Activated effector memory CD4-positive, alpha-beta T cell treated with anti-CD3 and anti-CD28 coated beads, Interleukin-2, amount 50 U/mL, for 16 hours (primary cell): Measurements from ENCODE around the gene TNFRSF12A.

Experiments used
- DNase-seq: peaks from one replicate; pipeline ENCODE4 v3.0.0-alpha.2; 2020

Gene TNFRSF12A

DNA sequence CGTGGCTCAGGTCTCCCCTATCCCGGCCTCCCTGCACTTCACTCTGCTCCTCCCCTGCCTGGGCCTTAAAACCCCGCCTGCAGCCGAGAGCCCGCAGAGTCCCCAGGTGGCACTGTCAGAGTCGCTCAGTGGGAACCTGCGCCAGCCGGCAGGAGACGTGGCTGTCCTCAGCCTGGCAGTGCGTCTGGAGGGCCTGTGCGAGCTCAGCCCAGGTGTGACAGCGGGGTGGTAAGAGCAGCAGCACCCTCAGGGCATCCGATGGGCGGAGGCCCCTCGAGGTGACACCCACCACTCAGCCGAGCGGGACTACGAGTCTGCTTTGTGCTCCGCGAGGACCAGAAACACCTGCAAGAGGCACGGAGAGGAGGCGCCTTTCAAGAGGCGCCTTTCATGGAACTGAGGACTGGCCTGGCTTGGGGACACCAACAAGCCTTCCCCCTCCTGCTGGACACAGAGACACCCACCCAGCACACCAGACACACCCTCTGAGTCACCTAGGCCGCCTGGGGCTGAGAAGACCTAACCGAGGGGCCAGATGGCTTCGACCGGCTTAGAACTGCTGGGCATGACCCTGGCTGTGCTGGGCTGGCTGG, 7.2 kb upstream of the TNFRSF12A start, which contains the start of gene CLDN9:
Gene CLDN9 (plus strand): TSS at position 96 of the 593 bp plus-strand sequence. CDS start 440 bp downstream, at position 536.
- no peak for DNase-seq

DNA sequence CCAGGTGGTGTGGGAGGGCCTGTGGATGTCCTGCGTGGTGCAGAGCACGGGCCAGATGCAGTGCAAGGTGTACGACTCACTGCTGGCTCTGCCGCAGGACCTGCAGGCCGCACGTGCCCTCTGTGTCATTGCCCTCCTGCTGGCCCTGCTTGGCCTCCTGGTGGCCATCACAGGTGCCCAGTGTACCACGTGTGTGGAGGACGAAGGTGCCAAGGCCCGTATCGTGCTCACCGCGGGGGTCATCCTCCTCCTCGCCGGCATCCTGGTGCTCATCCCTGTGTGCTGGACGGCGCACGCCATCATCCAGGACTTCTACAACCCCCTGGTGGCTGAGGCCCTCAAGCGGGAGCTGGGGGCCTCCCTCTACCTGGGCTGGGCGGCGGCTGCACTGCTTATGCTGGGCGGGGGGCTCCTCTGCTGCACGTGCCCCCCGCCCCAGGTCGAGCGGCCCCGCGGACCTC, 6.6 kb upstream of the TNFRSF12A start:
- DNase-seq = no peak

GRCh38 chr16:3013998-3014690, 6.0 kb upstream of the TNFRSF12A start:
- DNase-seq = no peak

DNA sequence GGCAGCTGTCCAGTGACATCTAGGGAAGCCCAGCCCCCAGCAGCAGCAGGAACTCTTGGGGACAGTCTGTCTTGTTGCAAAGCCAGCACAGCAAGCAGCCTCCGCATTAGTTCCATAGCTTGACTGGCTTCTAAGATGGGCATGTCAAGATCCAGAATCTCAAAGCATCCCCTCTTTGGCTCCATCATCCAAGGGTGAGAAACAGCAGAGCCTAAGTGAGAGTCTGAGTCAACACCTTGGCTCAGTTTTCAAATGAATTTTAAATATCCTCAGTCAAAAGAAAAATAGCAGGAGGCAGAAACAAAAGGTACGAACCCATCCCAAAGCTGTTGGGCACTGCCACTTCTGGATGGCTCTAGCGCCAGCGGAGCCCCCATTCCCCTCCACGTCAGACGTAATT, 5.2 kb upstream of the TNFRSF12A start:
- no peak for DNase-seq

- DNase-seq = no peak
Measured at GRCh38 chr16:3015865-3016521, 4.2 kb upstream of the TNFRSF12A start.

DNA sequence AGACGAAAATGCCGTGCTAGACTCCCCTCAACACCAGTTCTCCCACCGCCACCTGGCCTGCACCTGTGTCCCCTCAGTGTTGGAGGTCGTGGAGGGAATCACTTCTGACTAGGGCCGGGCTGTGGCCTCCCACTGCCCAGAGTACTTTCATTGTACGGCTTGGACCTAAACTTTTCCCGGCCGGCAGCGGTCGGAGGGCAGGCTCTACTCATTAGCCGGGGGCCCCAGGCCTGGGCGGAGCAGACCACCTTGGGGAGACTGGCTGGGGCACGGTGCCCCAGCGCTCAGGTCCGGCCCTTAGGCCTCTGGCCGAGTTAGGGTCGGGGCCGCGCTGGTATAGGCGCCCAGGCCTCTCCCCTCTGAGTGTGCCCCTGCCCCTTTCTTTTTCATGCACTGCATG, 2.8 kb upstream of the TNFRSF12A start:
- DNase-seq = no peak

- DNase-seq = peak; percentile 75
Measured at GRCh38 chr16:3017794-3018506, 2.2 kb upstream of the TNFRSF12A start, which contains the start of gene CLDN6. Gene CLDN6 (minus strand): TSS chr16:3018183. CDS start chr16:3016021, 2,162 bp downstream.

GRCh38 chr16:3019594-3020246, 448 bp upstream of the TNFRSF12A start:
- DNase-seq = no peak

DNA sequence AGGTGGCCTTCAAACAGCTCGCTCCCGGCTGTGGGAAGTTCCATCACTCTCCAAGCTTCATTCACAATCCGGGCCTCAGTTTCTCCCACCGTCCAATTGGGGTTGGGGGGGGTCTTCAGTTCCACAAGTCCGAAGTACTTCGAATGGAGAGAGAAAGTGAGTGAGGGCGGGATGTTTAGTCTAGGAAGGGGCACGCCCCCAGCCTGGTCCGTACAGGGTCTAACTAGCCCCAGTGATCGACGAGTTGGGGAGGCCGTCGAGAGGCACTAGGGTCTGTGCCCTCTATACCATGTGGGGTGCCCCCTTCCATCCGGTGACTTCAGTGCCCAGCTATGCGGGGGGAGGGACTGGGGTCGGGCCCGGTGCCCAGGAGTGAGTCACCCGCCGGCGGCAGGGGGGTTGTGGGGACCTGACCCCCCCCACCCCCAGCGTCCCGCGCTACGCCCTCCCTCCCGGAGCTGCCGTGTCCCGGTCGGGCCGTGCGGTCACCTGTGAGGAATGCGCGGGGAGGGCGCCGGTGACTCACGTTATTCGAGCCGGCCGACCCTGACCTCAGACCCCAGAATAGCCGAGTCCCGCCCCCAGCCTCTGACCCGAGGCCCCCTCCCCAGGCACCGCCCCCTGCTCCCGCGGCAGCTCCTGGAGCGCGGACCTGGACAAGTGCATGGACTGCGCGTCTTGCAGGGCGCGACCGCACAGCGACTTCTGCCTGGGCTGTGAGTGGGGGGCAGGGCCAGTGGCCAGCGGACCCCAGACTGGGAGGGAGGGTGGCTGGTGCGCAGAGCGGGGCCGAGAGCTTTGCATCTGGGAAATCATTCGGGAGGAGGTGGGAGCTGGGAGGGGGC, 658 bp downstream of the TNFRSF12A start:
- DNase-seq = peak; percentile 88

DNA sequence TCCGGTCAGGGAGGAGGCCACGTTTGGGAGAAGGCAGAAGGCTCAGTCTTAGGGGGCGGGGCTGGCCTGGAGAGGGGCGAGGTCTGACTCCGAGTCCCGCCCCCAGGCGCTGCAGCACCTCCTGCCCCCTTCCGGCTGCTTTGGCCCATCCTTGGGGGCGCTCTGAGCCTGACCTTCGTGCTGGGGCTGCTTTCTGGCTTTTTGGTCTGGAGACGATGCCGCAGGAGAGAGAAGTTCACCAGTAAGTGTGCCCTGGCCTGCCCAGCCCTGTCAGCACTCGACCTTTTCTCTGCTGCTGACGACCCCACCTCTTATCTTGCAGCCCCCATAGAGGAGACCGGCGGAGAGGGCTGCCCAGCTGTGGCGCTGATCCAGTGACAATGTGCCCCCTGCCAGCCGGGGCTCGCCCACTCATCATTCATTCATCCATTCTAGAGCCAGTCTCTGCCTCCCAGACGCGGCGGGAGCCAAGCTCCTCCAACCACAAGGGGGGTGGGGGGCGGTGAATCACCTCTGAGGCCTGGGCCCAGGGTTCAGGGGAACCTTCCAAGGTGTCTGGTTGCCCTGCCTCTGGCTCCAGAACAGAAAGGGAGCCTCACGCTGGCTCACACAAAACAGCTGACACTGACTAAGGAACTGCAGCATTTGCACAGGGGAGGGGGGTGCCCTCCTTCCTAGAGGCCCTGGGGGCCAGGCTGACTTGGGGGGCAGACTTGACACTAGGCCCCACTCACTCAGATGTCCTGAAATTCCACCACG, 1.5 kb downstream of the TNFRSF12A start:
- peak; percentile 93 for DNase-seq

DNA sequence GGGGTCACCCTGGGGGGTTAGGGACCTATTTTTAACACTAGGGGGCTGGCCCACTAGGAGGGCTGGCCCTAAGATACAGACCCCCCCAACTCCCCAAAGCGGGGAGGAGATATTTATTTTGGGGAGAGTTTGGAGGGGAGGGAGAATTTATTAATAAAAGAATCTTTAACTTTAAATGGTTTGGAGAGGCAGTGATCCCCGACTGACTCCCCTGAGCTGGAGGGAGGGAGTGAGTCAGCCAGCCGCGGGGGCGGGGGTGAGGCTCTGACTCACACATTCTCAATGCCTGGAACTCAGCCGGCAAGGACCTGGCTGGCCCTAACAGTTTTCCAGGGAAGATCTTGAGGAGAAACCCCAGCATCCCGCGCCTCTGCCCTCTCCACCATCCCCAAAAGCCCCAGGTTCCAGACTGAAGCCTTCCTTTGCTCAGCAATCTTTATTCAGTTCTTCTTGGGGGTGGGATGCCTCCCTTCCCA, 2.1 kb downstream of the TNFRSF12A start:
- peak; percentile 96 for DNase-seq

GRCh38 chr16:3022684-3023414, 2.7 kb downstream of the TNFRSF12A start:
- no peak for DNase-seq

GRCh38 chr16:3023415-3023668, 3.2 kb downstream of the TNFRSF12A start:
- DNase-seq = peak; percentile 76

DNA sequence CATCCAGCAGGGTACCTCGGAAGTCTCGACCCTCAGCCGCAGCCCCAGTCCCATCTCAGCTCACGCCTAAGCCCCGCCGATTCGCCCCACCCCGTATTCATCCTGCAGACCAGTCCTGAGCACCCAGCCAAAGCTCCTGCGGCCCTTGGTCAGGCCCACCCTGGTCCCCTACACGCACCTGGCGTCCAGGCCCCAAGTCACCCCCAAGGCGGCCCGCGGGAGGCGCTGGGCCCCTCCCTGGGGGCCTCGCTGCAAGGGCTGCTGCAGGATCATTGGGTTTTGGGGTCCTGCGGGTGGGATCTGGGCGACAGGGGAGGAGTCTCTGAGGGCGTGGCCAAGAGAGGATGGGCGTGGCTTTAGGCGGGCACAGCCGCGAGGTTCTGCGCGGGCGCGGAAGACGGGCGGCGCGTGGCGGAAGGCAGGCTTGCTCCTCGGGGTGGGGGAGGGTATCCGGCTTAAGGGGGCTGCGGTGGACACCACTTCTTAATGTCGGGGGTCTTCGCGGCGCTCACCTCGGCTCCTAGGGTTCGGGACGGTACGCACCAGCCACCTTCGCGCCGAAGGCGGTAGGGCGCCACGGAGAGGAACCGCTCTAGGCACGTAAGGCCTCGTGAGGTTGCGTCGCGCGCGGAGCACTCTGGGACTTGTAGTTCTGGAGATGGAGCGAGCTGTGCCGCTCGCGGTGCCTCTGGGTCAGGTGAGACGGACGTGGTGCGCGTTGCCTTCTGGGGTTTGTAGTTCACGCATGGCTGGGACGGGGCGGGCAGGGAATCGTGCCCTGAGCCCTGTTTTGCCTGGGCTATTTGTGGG, 3.7 kb downstream of the TNFRSF12A start, which contains the start of the genes HCFC1R1 and THOC6:
Gene HCFC1R1 (minus strand): TSS at position 274 of the 810 bp plus-strand sequence. CDS start 1 bp downstream, at position 273.
Gene THOC6 (plus strand): TSS at position 367 of the 810 bp plus-strand sequence. CDS start 292 bp downstream, at position 659.
- DNase-seq = peak; percentile 98

DNA sequence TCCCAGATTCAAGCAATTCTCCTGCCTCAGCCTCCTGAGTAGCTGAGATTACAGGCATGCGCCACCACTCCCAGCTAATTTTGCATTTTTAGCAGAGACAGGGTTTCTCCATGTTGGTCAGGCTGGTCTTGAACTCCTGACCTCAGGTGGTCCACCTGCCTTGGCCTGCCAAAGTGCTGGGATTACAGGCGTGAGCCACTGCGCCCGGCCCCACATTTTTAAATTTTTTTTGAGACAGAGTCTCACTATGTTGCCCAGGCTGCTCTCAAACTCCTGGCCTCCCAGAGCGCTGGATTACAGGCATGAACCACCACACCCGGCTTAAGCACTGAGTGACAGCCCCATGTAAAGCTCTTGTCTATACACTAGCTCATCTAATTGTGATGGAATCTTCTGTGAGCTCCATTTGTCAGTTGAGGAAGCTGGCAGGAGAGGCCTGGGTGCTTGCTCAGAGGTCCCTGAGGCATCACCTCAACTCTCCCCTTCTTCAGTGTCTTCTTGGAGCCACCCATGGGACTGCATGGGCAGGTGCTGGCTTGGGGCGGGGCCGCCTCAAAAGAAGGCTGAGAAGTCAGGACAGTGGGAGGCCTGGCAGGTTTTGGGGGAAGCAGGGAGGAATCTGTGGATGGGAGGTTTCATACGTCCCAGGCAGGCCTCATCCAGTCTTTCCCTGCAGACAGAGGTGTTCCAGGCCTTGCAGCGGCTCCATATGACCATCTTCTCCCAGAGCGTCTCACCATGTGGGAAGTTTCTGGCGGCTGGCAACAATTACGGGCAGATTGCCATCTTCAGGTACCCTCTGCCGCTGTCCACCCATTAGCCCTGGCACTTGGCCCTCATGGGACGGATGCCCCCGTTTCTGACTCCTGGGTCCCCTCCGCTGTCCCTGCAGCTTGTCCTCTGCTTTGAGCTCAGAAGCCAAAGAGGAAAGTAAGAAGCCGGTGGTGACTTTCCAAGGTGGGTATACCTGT, 5.1 kb downstream of the TNFRSF12A start:
- DNase-seq = no peak

DNA sequence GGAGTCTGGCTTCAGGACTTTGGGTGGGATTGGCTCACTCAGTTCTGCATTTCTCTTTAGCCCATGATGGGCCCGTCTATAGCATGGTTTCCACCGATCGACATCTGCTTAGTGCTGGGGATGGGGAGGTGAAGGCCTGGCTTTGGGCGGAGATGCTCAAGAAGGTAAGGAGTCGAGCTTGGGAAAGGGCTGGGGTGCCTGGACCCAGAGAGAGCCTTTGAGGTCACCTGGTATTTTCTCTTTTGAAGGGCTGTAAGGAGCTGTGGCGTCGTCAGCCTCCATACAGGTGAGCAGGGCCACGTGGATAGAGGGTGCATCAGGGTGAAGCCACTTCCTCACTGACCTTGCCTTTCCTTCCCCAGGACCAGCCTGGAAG, 5.8 kb downstream of the TNFRSF12A start:
- DNase-seq = no peak

DNA sequence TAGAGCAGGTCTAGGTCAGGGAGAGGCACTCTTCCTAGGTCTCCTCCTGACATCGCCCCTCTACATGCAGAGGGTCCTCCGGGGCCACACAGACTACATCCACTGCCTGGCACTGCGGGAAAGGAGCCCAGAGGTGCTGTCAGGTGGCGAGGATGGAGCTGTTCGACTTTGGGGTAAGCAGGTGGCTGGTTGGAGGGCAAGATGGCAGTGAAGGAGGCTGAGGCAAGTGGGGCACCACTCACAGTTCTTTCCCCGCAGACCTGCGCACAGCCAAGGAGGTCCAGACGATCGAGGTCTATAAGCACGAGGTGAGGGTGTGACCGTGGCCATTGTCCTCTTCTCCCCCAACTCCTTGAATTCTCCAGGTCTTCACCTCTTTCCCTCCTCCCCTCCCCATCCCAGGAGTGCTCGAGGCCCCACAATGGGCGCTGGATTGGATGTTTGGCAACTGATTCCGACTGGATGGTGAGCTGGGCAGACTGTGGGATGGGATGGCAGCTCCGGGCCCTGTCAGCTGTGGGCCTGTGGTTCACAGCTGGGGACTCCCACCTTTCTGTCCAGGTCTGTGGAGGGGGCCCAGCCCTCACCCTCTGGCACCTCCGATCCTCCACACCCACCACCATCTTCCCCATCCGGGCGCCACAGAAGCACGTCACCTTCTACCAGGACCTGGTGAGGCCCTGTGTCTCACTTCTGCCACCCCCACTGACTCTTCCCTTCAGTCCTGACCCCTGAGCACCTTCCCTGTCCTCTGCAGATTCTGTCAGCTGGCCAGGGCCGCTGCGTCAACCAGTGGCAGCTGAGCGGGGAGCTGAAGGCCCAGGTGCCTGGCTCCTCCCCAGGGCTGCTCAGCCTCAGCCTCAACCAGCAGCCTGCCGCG, 6.7 kb downstream of the TNFRSF12A start:
- DNase-seq = no peak
